Measurements from ENCODE around the gene RSPH9. TPM values are rescaled to one million over a fixed set of nuclear protein-coding genes. Genes with fewer than 3 reads are reported as not detected.

Gene RSPH9
- total RNA-seq (ENCODE audit: low replicate concordance): 0.45 and 0.94 TPM in 2 replicates

DNA sequence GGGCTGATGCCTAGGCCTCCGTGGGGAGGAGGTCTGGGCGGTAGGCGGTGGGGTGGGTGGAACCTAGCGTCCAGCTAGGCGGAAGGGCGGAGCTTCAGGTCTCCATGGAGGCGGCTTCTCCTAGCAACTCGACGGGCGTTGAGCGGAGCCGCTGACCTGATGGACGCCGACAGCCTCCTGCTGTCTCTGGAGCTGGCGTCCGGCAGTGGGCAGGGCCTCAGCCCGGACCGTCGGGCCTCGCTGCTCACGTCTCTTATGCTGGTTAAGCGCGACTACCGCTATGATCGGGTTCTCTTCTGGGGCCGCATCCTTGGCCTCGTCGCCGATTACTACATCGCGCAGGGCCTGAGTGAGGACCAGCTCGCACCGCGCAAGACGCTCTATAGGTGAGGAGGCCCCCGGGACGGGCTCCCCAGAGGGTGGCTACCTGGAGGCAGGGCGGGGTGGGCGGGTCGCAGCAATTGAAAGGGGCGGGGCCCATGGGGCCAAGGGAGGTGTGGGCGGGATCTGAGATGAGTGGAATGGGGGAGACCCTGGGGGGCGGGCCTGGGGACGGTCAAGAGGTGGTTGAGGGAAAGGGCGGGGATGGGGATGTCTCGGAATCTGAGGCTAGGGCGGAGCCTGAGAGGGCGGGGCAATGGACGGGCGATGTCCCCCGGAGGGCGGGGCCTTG is at the start of gene RSPH9:
Gene RSPH9 (plus strand): TSS at position 97 of the 673 bp plus-strand sequence. CDS start 63 bp downstream, at position 160.

DNA sequence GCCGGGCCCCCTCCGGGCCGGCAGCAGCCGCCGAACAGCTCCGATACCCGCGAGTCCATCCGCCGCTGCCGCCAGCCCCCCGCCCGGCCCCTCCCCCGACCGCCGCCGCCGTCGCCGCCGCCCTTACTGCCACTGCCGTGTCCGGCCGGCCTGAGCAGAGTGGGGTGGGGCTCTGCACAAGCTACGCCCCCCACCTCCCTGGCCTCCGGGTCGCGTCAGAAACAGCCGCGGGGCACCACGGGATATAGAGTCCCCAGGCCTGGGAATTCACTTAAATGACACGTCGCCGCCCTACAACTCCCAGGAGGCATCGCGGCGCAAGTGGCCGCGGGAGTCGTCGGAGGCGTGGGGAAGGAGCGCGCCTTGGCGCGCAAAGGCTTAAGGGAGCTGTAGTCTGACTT is 15.7 kb upstream of the RSPH9 start, which contains the start of gene GTPBP2:
Gene GTPBP2 (minus strand): TSS at position 161 of the 401 bp plus-strand sequence. CDS start 102 bp downstream, at position 59.

GRCh38 chr6:43635387-43636307 is 9.2 kb upstream of the RSPH9 start, which contains the start of gene MAD2L1BP:
Gene MAD2L1BP (plus strand): TSS chr6:43635840. CDS start chr6:43635876, 36 bp downstream.

GRCh38 chr6:43687437-43688347 is 42.9 kb downstream of the RSPH9 start, which contains the start of gene MRPS18A:
Gene MRPS18A (minus strand): TSS chr6:43687791. CDS start chr6:43687779, 12 bp downstream.

Other genes with a start within 250 kb of the RSPH9 start
- gene ABCC10, start 217.5 kb upstream of the RSPH9 start, total RNA-seq (ENCODE audit: low replicate concordance): 12.3 and 12.4 TPM in 2 replicates
- 0.23 and 0.47 TPM in 2 replicates for gene DLK2, start 189.5 kb upstream of the RSPH9 start, total RNA-seq (ENCODE audit: low replicate concordance)
- gene TJAP1, start 167.5 kb upstream of the RSPH9 start, total RNA-seq (ENCODE audit: low replicate concordance): 6.5 and 7.4 TPM in 2 replicates
- 0.12 and 0.30 TPM in 2 replicates for gene LRRC73, start 134.7 kb upstream of the RSPH9 start, total RNA-seq (ENCODE audit: low replicate concordance)
- gene YIPF3, start 128.1 kb upstream of the RSPH9 start, total RNA-seq (ENCODE audit: low replicate concordance): 110 and 288 TPM in 2 replicates
- gene POLR1C, start 127.9 kb upstream of the RSPH9 start, total RNA-seq (ENCODE audit: low replicate concordance): 16.8 and 31.5 TPM in 2 replicates
- gene XPO5, start 69.0 kb upstream of the RSPH9 start, total RNA-seq (ENCODE audit: low replicate concordance): 17.3 and 17.7 TPM in 2 replicates
- gene POLH, start 68.9 kb upstream of the RSPH9 start, total RNA-seq (ENCODE audit: low replicate concordance): 15.7 and 22.0 TPM in 2 replicates
- 44.0 and 52.9 TPM in 2 replicates for gene GTPBP2, start 15.8 kb upstream of the RSPH9 start, total RNA-seq (ENCODE audit: low replicate concordance)
- 9.2 and 15.8 TPM in 2 replicates for gene MAD2L1BP, start 9.2 kb upstream of the RSPH9 start, total RNA-seq (ENCODE audit: low replicate concordance)
- 29.6 and 42.8 TPM in 2 replicates for gene MRPS18A, start 42.8 kb downstream of the RSPH9 start, total RNA-seq (ENCODE audit: low replicate concordance)
- 96.3 and 322 TPM in 2 replicates for gene VEGFA, start 125.2 kb downstream of the RSPH9 start, total RNA-seq (ENCODE audit: low replicate concordance)